Measurements from ENCODE around the gene LAMB4. TPM values are rescaled to one million over a fixed set of nuclear protein-coding genes. Genes with fewer than 3 reads are reported as not detected.

LAMB4 gene
- total and polyA plus RNA-seq, 10 donors: 0.03 to 0.94 (median 0.22) TPM; not detected in 2

GRCh38 chr7:108164946-108165345, 34.8 kb upstream of the LAMB4 start:
- H3K27ac ChIP-seq: no peak overlapping the region

GRCh38 chr7:108164342-108164741, 34.2 kb upstream of the LAMB4 start:
- intact Hi-C loops (cut with DNase I; ENCODE audit: low total_unique reads): no loop called here
- Histone ChIP-seq H3K4me1 (no peaks in the 10 kb centered on the region), H3K9me3 (no peaks in the 10 kb centered on the region), H3K36me3 (no peaks in the 10 kb centered on the region), H3K27ac (no peak overlapping the region), H3K27me3 (replicated peaks in 1 of 7) (no peaks in the 10 kb centered on the region), H3K4me3 (no peak overlapping the region)
- no peak for TF ChIP-seq CTCF (IDR thresholded peaks at IDR 0.05 in 8 of 11, conservative IDR thresholded peaks at IDR 0.05 in 3 of 11)
- TF ChIP-seq POLR2A (IDR thresholded peaks at IDR 0.05): no peak
- TF ChIP-seq POLR2AphosphoS5 (IDR thresholded peaks at IDR 0.05): no peak
- no peak for DNase-seq
- WGBS, 5 donors: 68 to 81% (median 79%) methylated on average over 6 of the region's 6 CpGs

More at GRCh38 chr7:108164946-108165345, 34.8 kb upstream of the LAMB4 start:
- H3K27me3 ChIP-seq (replicated peaks in 1 of 7): no peaks in the 10 kb centered on the region
- no peak for DNase-seq
- H3K36me3 ChIP-seq: no peaks in the 10 kb centered on the region
- no peaks in the 10 kb centered on the region for H3K4me1 ChIP-seq
- TF ChIP-seq CTCF (IDR thresholded peaks at IDR 0.05 in 8 of 11, conservative IDR thresholded peaks at IDR 0.05 in 3 of 11) (no peak), POLR2AphosphoS5 (IDR thresholded peaks at IDR 0.05) (no peak), POLR2A (IDR thresholded peaks at IDR 0.05) (no peak)
- WGBS, 5 donors: 68 to 75% (median 71%) methylated on average over 6 of the region's 6 CpGs
- H3K9me3 ChIP-seq: no peaks in the 10 kb centered on the region
- no peak overlapping the region for H3K4me3 ChIP-seq
- intact Hi-C loops (cut with DNase I; ENCODE audit: low total_unique reads): no loop called here

GRCh38 chr7:108158776-108159175, 28.6 kb upstream of the LAMB4 start:
- H3K4me1 ChIP-seq: no peaks in the 10 kb centered on the region
- H3K9me3 ChIP-seq: no peaks in the 10 kb centered on the region
- no peak overlapping the region for H3K4me3 ChIP-seq
- intact Hi-C loops (cut with DNase I; ENCODE audit: low total_unique reads): no loop called here
- no peaks in the 10 kb centered on the region for H3K36me3 ChIP-seq
- H3K27ac ChIP-seq: no peak overlapping the region
- DNase-seq: no peak
- TF ChIP-seq POLR2AphosphoS5 (IDR thresholded peaks at IDR 0.05) (no peak), POLR2A (IDR thresholded peaks at IDR 0.05) (no peak), CTCF (IDR thresholded peaks at IDR 0.05 in 8 of 11, conservative IDR thresholded peaks at IDR 0.05 in 3 of 11) (no peak)
- H3K27me3 ChIP-seq (replicated peaks in 1 of 7): no peaks in the 10 kb centered on the region
- WGBS, 5 donors: 80 to 91% (median 83%) methylated on average over 1 of the region's 1 CpG

- H3K4me1 ChIP-seq: no peaks in the 10 kb centered on the region
- no peak for DNase-seq
- H3K9me3 ChIP-seq: no peaks in the 10 kb centered on the region
- TF ChIP-seq POLR2AphosphoS5 (IDR thresholded peaks at IDR 0.05) (no peak), POLR2A (IDR thresholded peaks at IDR 0.05) (no peak), CTCF (IDR thresholded peaks at IDR 0.05 in 8 of 11, conservative IDR thresholded peaks at IDR 0.05 in 3 of 11) (no peak)
- WGBS, 5 donors: 82 to 95% (median 90%) methylated on average over 4 of the region's 4 CpGs
- no peaks in the 10 kb centered on the region for H3K36me3 ChIP-seq
- intact Hi-C loops (cut with DNase I; ENCODE audit: low total_unique reads): no loop called here
- no peak overlapping the region for H3K4me3 ChIP-seq
- H3K27ac ChIP-seq: no peak overlapping the region
- peaks cover 0 to under 1% (median 0%) of the 10 kb centered on the region in 7 donors for H3K27me3 ChIP-seq (replicated peaks in 1 of 7)
These were observed 27.6 kb upstream of the LAMB4 start for GRCh38 chr7:108157606-108158335.
